ENCODE results near the gene RFX2. TPM values are rescaled to one million over a fixed set of nuclear protein-coding genes. Genes with fewer than 3 reads are reported as not detected.

RFX2 gene
- total RNA-seq, 1 donor from 2014 or later: 18.0 TPM

DNA sequence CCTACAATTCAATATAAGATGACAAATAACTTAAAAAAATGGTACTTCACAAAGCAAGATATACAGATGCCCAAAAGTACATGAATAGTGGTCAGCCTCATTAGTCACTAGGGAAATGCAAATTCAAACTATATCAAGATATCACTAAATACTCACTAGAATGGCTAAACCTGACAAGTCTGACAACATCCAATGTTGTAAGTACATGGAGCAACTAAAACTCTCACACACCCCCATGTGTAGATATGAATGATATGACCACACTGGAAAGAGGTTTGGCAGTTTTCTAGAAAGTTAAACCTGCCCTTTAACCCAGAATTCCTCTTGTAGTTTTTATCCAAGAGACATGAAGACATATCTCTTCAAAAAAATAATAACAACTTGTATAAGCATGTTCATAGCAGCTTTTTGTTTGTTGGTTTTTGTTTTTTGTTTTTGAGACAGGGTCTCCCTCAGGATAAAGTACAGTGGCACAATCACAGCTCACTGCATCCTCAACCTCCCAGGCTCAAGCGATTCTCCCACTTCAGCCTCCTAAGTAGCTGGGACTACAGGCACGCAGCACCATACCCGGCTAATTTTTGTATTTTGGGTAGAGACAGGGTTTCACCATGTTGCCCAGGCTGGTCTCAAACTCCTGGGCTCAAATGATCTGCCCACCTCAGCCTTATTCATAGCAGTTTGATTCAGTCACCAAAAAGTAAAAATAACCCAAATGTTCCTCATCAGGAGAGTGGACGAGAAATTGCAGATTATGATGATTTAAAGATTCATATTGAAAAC, 55.1 kb downstream of the RFX2 start:
- Mint-ChIP-seq H3K27me3 (no peaks in the 10 kb centered on the region), H3K36me3 (peaks cover 3% of the 10 kb centered on the region), H3K4me1 (ENCODE audit: unreplicated experiment) (peaks cover 21% of the 10 kb centered on the region), H3K27ac (peak overlapping the region; percentile 84), H3K4me3 (no peak overlapping the region), H3K9me3 (no peaks in the 10 kb centered on the region)
- TF ChIP-seq, protein P1, sequence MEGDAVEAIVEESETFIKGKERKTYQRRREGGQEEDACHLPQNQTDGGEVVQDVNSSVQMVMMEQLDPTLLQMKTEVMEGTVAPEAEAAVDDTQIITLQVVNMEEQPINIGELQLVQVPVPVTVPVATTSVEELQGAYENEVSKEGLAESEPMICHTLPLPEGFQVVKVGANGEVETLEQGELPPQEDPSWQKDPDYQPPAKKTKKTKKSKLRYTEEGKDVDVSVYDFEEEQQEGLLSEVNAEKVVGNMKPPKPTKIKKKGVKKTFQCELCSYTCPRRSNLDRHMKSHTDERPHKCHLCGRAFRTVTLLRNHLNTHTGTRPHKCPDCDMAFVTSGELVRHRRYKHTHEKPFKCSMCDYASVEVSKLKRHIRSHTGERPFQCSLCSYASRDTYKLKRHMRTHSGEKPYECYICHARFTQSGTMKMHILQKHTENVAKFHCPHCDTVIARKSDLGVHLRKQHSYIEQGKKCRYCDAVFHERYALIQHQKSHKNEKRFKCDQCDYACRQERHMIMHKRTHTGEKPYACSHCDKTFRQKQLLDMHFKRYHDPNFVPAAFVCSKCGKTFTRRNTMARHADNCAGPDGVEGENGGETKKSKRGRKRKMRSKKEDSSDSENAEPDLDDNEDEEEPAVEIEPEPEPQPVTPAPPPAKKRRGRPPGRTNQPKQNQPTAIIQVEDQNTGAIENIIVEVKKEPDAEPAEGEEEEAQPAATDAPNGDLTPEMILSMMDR (conservative IDR thresholded peaks at IDR 0.05): no peak
- DNase-seq (ENCODE audit: extremely low spot score, unreplicated experiment): peak; percentile 11

- H3K4me1 Mint-ChIP-seq (ENCODE audit: unreplicated experiment): peaks cover 12% of the 10 kb centered on the region
- H3K27me3 Mint-ChIP-seq: peaks cover 2% of the 10 kb centered on the region
- peak; percentile 75 for DNase-seq (ENCODE audit: extremely low spot score, unreplicated experiment)
- peak overlapping the region; percentile 13 for H3K27ac Mint-ChIP-seq
- no peaks in the 10 kb centered on the region for H3K9me3 Mint-ChIP-seq
- H3K4me3 Mint-ChIP-seq: peak overlapping the region; percentile 35
- no peaks in the 10 kb centered on the region for H3K36me3 Mint-ChIP-seq
- TF ChIP-seq, protein P1 (conservative IDR thresholded peaks at IDR 0.05): peak; percentile 89
Observed at GRCh38 chr19:6048793-6049405, 61.4 kb downstream of the RFX2 start.

GRCh38 chr19:6048348-6048747, 62.0 kb downstream of the RFX2 start:
- Mint-ChIP-seq H3K27ac (no peak overlapping the region), H3K36me3 (no peaks in the 10 kb centered on the region), H3K4me3 (no peak overlapping the region), H3K4me1 (ENCODE audit: unreplicated experiment) (peaks cover 12% of the 10 kb centered on the region), H3K27me3 (peaks cover 2% of the 10 kb centered on the region), H3K9me3 (no peaks in the 10 kb centered on the region)
- TF ChIP-seq, protein P1 (conservative IDR thresholded peaks at IDR 0.05): no peak
- DNase-seq (ENCODE audit: extremely low spot score, unreplicated experiment): peak; percentile 51

GRCh38 chr19:6047741-6048251, 62.5 kb downstream of the RFX2 start:
- H3K27ac Mint-ChIP-seq: no peak overlapping the region
- peaks cover 12% of the 10 kb centered on the region for H3K4me1 Mint-ChIP-seq (ENCODE audit: unreplicated experiment)
- no peaks in the 10 kb centered on the region for H3K9me3 Mint-ChIP-seq
- no peaks in the 10 kb centered on the region for H3K36me3 Mint-ChIP-seq
- peak; percentile 61 for DNase-seq (ENCODE audit: extremely low spot score, unreplicated experiment)
- peaks cover 2% of the 10 kb centered on the region for H3K27me3 Mint-ChIP-seq
- no peak overlapping the region for H3K4me3 Mint-ChIP-seq
- TF ChIP-seq, protein P1 (conservative IDR thresholded peaks at IDR 0.05): peak; percentile 75

- Mint-ChIP-seq H3K27me3 (peaks cover 2% of the 10 kb centered on the region), H3K27ac (no peak overlapping the region), H3K4me3 (no peak overlapping the region), H3K36me3 (no peaks in the 10 kb centered on the region), H3K9me3 (no peaks in the 10 kb centered on the region), H3K4me1 (ENCODE audit: unreplicated experiment) (peaks cover 12% of the 10 kb centered on the region)
- TF ChIP-seq, protein P1 (conservative IDR thresholded peaks at IDR 0.05): no peak
- peak; percentile 62 for DNase-seq (ENCODE audit: extremely low spot score, unreplicated experiment)
Observed at GRCh38 chr19:6047256-6047655, 63.0 kb downstream of the RFX2 start.
